Neuronal stem cell (in vitro differentiated cells): Measurements from ENCODE around the gene NDUFA13.

Experiments
- DNase-seq: peaks from one replicate; pipeline ENCODE4 v3.0.0-alpha.2; 2013; ENCODE audit warnings: low spot score
- H2AFZ ChIP-seq: one replicate; pipeline ENCODE4 v1.6.1; 2013; ENCODE audit warnings: mild to moderate bottlenecking, low read length, inconsistent platforms
- H2AK5ac ChIP-seq: 2 replicates; pipeline ENCODE4 v1.6.1; 2013; ENCODE audit warnings: low read depth, mild to moderate bottlenecking, inconsistent platforms, low read length, moderate library complexity, mixed read lengths
- H2BK120ac ChIP-seq: 2 replicates; pipeline ENCODE4 v1.6.1; 2013; ENCODE audit warnings: low read depth, mild to moderate bottlenecking, inconsistent platforms, low read length, moderate library complexity, mixed read lengths
- H2BK12ac ChIP-seq: one replicate; pipeline ENCODE4 v1.6.1; 2013; ENCODE audit warnings: low read length, inconsistent platforms
- H2BK15ac ChIP-seq: 2 replicates; pipeline ENCODE4 v1.6.1; 2013; ENCODE audit warnings: mild to moderate bottlenecking, low read length, inconsistent platforms, mixed read lengths
- H2BK5ac ChIP-seq: one replicate; pipeline ENCODE4 v1.6.1; 2013; ENCODE audit warnings: inconsistent platforms, mild to moderate bottlenecking, low read length, moderate library complexity
- H3K14ac ChIP-seq: one replicate; pipeline ENCODE4 v1.6.1; 2013; ENCODE audit warnings: low read length, inconsistent platforms
- H3K18ac ChIP-seq: 2 replicates; pipeline ENCODE4 v1.6.1; 2013; ENCODE audit warnings: low read length, inconsistent platforms
- H3K23ac ChIP-seq: 2 replicates; pipeline ENCODE4 v1.6.1; 2013; ENCODE audit warnings: low read depth, mild to moderate bottlenecking, mixed read lengths, low read length, inconsistent platforms; ENCODE audit not compliant: poor library complexity
- H3K27ac ChIP-seq: replicated peaks from 3 replicates; pipeline ENCODE4 v1.5.1; 2013; ENCODE audit warnings: low read length, inconsistent platforms
- H3K27me3 ChIP-seq, 3 experiments: 2 replicates each; pipeline ENCODE4 v1.6.1; 2013; ENCODE audit warnings: low read length in 3 of 3, mild to moderate bottlenecking in 2 of 3, inconsistent platforms in 1 of 3, low read depth in 1 of 3, mixed read lengths in 1 of 3, moderate library complexity in 1 of 3; ENCODE audit not compliant: control insufficient read depth in 3 of 3, insufficient read depth in 3 of 3
- H3K36me3 ChIP-seq, 2 donors: replicated peaks in 1 of 2; 2 replicates each; pipeline ENCODE4 v1.6.1; 2013; ENCODE audit warnings: low read length in 2 of 2; ENCODE audit not compliant: control insufficient read depth in 2 of 2, insufficient read depth in 2 of 2
- H3K4ac ChIP-seq: 2 replicates; pipeline ENCODE4 v1.6.1; 2013; ENCODE audit warnings: inconsistent platforms, mild to moderate bottlenecking, low read length, moderate library complexity
- H3K4me1 ChIP-seq, 2 donors: 1 replicate in 1 of 2; 2 replicates in 1 of 2; pipeline ENCODE4 v1.6.1; 2013; ENCODE audit warnings: low read length in 2 of 2, low read depth in 1 of 2; ENCODE audit not compliant: control insufficient read depth in 2 of 2, insufficient read depth in 1 of 2
- H3K4me2 ChIP-seq: one replicate; pipeline ENCODE4 v1.6.1; 2013; ENCODE audit warnings: mild to moderate bottlenecking, low read length, inconsistent platforms; ENCODE audit not compliant: insufficient read depth, poor library complexity, severe bottlenecking
- H3K4me3 ChIP-seq, 2 donors: 2 replicates each; pipeline ENCODE4 v1.5.1; 2013; ENCODE audit warnings: low read length in 2 of 2, mild to moderate bottlenecking in 2 of 2, inconsistent platforms in 1 of 2, moderate library complexity in 1 of 2
- H3K79me1 ChIP-seq: one replicate; pipeline ENCODE4 v1.6.1; 2013; ENCODE audit warnings: low read depth, mild to moderate bottlenecking, inconsistent platforms, low read length, moderate library complexity
- H3K9ac ChIP-seq: one replicate; pipeline ENCODE4 v1.6.1; 2013; ENCODE audit warnings: mild to moderate bottlenecking, low read depth, low read length, inconsistent platforms; ENCODE audit not compliant: poor library complexity
- H3K9me3 ChIP-seq, 2 donors: replicated peaks in 1 of 2; 2 replicates each; pipeline versions ENCODE3 to v1.6.1; 2013; ENCODE audit warnings: low read length in 2 of 2, mild to moderate bottlenecking in 2 of 2, inconsistent platforms in 1 of 2, low read depth in 1 of 2, mixed read lengths in 1 of 2, moderate library complexity in 1 of 2; ENCODE audit not compliant: control insufficient read depth in 2 of 2, insufficient read depth in 1 of 2
- H4K8ac ChIP-seq: one replicate; pipeline ENCODE4 v1.6.1; 2013; ENCODE audit warnings: low read depth, mild to moderate bottlenecking, inconsistent platforms, low read length, moderate library complexity
- H4K91ac ChIP-seq: one replicate; pipeline ENCODE4 v1.6.1; 2013; ENCODE audit warnings: low read length, low read depth, mild to moderate bottlenecking, inconsistent platforms; ENCODE audit not compliant: poor library complexity
- WGBS, 2 donors: extraction: QIAGEN DNeasy Blood & Tissue Kit; methylation state at CpG; one replicate each; pipeline ENCODE4 v1.1.7; 2013; ENCODE audit warnings: missing lambda C conversion rate in 2 of 2, mixed read lengths in 1 of 2; ENCODE audit not compliant: insufficient read length in 2 of 2, insufficient replicate concordance in 1 of 2; ENCODE audit errors: extremely low coverage in 2 of 2; 5-methylcytosine and 5-hydroxymethylcytosine counted together

The NDUFA13 gene

GRCh38 chr19:19499272-19499995, 16.6 kb upstream of the NDUFA13 start:
- Histone ChIP-seq H2BK15ac (no peak overlapping the region), H3K9me3 (no peaks in the 10 kb centered on the region), H3K23ac (no peak overlapping the region), H2BK120ac (no peak overlapping the region), H2AK5ac (no peak overlapping the region), H2BK5ac (peak overlapping the region; percentile 53), H4K8ac (no peak overlapping the region), H3K4me3 (no peak overlapping the region), H3K27me3 (no peaks in the 10 kb centered on the region), H2BK12ac (no peak overlapping the region), H3K36me3 (peaks cover 77 to 98% of the 10 kb centered on the region in 2 donors), H2AFZ (no peak overlapping the region), H3K14ac (no peak overlapping the region), H3K18ac (no peak overlapping the region), H3K4me2 (no peak overlapping the region), H3K9ac (no peak overlapping the region), H4K91ac (no peak overlapping the region), H3K27ac (no peak overlapping the region), H3K4me1 (no peaks in the 10 kb centered on the region), H3K4ac (no peak overlapping the region), H3K79me1 (peaks cover 23% of the 10 kb centered on the region)
- DNase-seq = no peak
- no CpG with 5 or more reads among the region's 18 CpGs for WGBS, 2 donors

GRCh38 chr19:19500975-19501644, 14.9 kb upstream of the NDUFA13 start:
- peaks cover 18% of the 10 kb centered on the region for H3K79me1 ChIP-seq
- peak overlapping the region; percentile 4 for H3K9ac ChIP-seq
- H2AFZ ChIP-seq = no peak overlapping the region
- no peak overlapping the region for H2AK5ac ChIP-seq
- H3K23ac ChIP-seq = peak overlapping the region; percentile 12
- no peak overlapping the region for H3K4ac ChIP-seq
- no peak overlapping the region for H4K91ac ChIP-seq
- no peaks in the 10 kb centered on the region for H3K27me3 ChIP-seq
- no peak overlapping the region for H4K8ac ChIP-seq
- H3K4me2 ChIP-seq = no peak overlapping the region
- H3K18ac ChIP-seq = no peak overlapping the region
- no peak overlapping the region for H3K4me3 ChIP-seq
- H3K4me1 ChIP-seq = no peaks in the 10 kb centered on the region
- H3K9me3 ChIP-seq = no peaks in the 10 kb centered on the region
- H3K27ac ChIP-seq = no peak overlapping the region
- H3K14ac ChIP-seq = no peak overlapping the region
- no peak overlapping the region for H2BK120ac ChIP-seq
- H2BK15ac ChIP-seq = no peak overlapping the region
- peaks cover 78 to 100% of the 10 kb centered on the region in 2 donors for H3K36me3 ChIP-seq
- DNase-seq = no peak
- no peak overlapping the region for H2BK12ac ChIP-seq
- no CpG with 5 or more reads among the region's 34 CpGs for WGBS, 2 donors
- H2BK5ac ChIP-seq = no peak overlapping the region

GRCh38 chr19:19501798-19502197, 14.2 kb upstream of the NDUFA13 start:
- peaks cover 15% of the 10 kb centered on the region for H3K79me1 ChIP-seq
- no peaks in the 10 kb centered on the region for H3K27me3 ChIP-seq
- peaks cover 77 to 100% of the 10 kb centered on the region in 2 donors for H3K36me3 ChIP-seq

DNA sequence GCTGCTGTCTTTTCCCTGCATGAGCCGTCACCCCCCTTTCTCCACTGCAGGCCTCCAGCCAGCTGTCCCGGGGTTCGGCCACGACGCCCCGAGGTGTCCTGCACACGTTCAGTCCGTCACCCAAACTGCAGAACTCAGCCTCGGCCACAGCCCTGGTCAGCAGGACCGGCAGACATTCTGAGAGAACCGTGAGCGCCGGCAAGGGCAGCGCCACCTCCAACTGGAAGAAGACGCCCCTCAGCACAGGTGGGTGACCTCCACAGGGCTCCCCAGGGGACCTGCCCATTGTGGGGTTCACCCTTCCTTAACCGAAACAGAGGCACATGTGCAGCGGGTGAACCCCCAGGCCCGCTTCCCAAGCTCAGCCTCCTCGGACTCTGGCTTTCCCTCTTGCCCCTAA, 13.7 kb upstream of the NDUFA13 start:
- Histone ChIP-seq H3K27ac (no peak overlapping the region), H3K4ac (no peak overlapping the region), H4K8ac (no peak overlapping the region), H3K27me3 (no peaks in the 10 kb centered on the region), H4K91ac (no peak overlapping the region), H3K4me2 (no peak overlapping the region), H2AK5ac (no peak overlapping the region), H2BK12ac (peak overlapping the region; percentile 22), H2AFZ (no peak overlapping the region), H3K9ac (no peak overlapping the region), H3K79me1 (peaks cover 15% of the 10 kb centered on the region), H3K4me1 (no peaks in the 10 kb centered on the region), H3K9me3 (no peaks in the 10 kb centered on the region), H2BK120ac (no peak overlapping the region), H2BK15ac (no peak overlapping the region), H3K14ac (no peak overlapping the region), H3K4me3 (no peak overlapping the region), H3K36me3 (peaks cover 74 to 100% of the 10 kb centered on the region in 2 donors), H2BK5ac (peak overlapping the region; percentile 39), H3K23ac (no peak overlapping the region), H3K18ac (peak overlapping the region; percentile 76)
- DNase-seq = no peak
- no CpG with 5 or more reads among the region's 19 CpGs for WGBS, 2 donors

More at GRCh38 chr19:19501798-19502197, 14.2 kb upstream of the NDUFA13 start:
- Histone ChIP-seq H3K4me2 (no peak overlapping the region), H3K14ac (no peak overlapping the region), H2BK5ac (no peak overlapping the region), H4K91ac (no peak overlapping the region), H3K18ac (no peak overlapping the region), H3K27ac (no peak overlapping the region), H2BK120ac (no peak overlapping the region), H3K4me3 (no peak overlapping the region), H4K8ac (no peak overlapping the region), H2BK12ac (no peak overlapping the region), H2AFZ (no peak overlapping the region), H2AK5ac (no peak overlapping the region), H2BK15ac (no peak overlapping the region), H3K4ac (no peak overlapping the region), H3K4me1 (no peaks in the 10 kb centered on the region), H3K9ac (no peak overlapping the region), H3K23ac (no peak overlapping the region), H3K9me3 (no peaks in the 10 kb centered on the region)
- no CpG with 5 or more reads among the region's 26 CpGs for WGBS, 2 donors
- no peak for DNase-seq
